Occipital lobe (tissue), 2 donors: ENCODE results near the gene VPREB1. TPM values are rescaled to one million over a fixed set of nuclear protein-coding genes. Genes with fewer than 3 reads are reported as not detected.
"Not testable (repeated sequence)": the region's sequence is repeated elsewhere in the genome, so short reads cannot be mapped to it uniquely, and the experiment has no call there.

Experiments
- DNase-seq: peaks from one replicate; lab custom pipeline; 2025; lab: John Stamatoyannopoulos, UW
- total RNA-seq: library from RNA; depleted of rRNA; stranded (reverse); fragments of >200 nt; gene quantifications from one replicate; pipeline ENCODE4 v1.2.3, GENCODE V29; 2014

Gene VPREB1
- total RNA-seq: not detected

DNA sequence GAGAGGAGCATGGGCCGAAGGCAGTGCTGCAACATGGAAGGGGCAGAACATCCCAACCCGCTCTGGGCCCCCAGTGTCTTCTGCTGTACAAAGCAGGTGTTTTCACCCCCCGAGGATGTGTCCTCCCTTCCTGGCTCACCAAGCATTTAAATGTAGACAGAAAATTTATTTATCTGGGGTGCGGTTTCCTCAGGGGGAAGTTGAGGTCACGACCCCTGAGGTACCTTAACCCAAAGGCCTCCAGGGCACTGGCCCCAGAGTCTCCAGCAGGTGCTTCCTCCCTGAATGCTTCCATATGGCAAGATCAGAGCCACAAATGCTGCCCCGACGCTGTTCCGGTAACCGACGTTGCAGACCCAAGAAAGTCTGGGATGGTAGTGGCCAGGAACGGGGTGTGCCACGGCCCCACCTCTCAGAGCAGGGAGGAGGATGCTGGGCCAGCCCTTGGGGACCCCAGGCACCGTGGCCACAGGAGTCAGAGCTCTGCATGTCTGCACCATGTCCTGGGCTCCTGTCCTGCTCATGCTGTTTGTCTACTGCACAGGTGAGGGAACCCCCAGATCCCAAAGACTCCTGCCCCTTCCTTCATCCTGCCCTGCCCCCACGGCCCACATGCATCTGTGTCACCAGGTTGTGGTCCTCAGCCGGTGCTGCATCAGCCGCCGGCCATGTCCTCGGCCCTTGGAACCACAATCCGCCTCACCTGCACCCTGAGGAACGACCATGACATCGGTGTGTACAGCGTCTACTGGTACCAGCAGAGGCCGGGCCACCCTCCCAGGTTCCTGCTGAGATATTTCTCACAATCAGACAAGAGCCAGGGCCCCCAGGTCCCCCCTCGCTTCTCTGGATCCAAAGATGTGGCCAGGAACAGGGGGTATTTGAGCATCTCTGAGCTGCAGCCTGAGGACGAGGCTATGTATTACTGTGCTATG, at the start of gene VPREB1:
VPREB1 (plus strand) TSS at position 471 of the 935 bp plus-strand sequence; CDS start at position 499, 28 bp downstream.
- no peak for DNase-seq

DNA sequence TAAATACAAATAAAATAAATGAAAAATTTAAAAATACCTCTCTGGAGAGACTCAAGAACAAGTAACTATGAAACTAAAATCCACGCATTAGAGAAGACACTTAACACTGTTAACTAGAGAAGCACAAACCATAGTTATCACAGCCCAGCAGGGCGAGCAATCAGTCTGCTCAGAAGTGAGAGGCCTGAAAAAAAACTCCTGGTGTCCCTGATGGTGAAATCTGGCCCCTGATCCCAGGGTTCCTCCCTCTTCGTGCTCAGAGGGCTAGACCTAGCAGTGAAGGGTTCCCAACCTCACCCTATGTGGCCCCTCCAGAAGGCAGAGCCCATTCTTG, 49.7 kb upstream of the VPREB1 start:
- DNase-seq: no peak

DNA sequence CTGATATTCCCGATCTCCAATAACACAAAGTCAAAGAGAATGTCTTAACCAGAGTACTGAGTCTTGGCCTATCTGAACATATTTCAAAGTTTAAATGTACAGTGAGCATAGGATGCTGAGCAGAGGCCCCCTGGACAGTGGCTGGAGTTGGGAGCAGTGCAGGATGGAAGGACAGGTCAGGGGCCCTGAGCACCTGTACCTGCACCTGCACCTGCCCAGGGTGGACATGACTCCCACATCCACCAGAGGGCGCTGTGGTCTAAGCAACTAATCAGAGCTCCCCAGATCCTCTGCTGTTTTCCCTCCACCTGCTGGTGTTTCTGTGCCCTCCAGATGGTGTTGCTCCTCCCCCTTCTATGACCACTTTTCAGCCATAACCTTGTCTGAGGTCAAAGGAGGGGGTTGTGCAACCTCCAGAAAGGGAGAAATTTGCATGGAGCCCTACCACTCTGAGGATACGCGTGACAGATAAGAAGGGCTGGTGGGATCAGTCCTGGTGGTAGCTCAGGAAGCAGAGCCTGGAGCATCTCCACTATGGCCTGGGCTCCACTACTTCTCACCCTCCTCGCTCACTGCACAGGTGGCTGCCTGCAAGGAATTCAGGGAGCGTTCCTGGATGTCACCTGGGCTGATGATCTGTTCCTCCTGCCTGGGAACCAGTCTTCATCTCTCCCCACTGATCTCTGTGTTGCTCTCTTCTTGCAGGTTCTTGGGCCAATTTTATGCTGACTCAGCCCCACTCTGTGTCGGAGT, 49.1 kb upstream of the VPREB1 start:
- DNase-seq: no peak

DNA sequence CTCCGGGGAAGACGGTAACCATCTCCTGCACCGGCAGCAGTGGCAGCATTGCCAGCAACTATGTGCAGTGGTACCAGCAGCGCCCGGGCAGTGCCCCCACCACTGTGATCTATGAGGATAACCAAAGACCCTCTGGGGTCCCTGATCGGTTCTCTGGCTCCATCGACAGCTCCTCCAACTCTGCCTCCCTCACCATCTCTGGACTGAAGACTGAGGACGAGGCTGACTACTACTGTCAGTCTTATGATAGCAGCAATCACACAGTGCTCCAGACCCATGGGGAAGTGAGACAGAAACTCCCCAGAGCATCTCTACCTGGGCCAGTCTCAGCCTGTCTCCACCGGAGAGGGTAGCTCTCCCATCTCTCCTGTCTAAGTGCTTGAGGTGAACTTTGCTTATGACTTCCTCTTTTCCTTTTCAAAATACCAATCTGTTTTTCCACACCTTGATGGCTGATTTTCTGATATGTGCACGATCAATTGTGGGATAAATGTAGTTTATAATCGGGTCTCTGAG, 48.5 kb upstream of the VPREB1 start:
- DNase-seq: no peak

GRCh38 chr22:22196833-22197477, 47.6 kb upstream of the VPREB1 start:
- DNase-seq: no peak

DNA sequence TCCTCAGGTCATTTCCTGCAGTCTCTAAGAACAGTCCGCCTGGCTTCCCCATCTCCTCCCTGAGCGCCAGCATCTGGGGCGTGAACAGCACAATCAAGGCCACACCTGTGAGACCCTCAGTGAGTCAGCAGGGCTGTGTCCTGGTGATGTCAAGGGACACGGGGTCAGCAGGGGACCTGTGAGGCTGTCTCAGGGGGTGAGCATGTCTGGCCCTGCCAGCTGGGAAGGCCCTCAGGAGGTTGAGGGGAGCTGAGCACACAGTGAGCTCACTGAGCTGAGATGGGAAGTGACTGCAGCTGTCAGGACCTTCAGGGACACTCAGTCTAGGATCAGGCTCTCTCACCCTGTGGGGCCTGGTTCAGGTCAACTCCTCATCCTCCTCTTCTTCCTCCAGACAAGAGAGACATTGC, 46.6 kb upstream of the VPREB1 start:
- DNase-seq: no peak

- DNase-seq: no peak
Observed at GRCh38 chr22:22198751-22199150, 45.8 kb upstream of the VPREB1 start.

- DNase-seq: no peak
Observed at GRCh38 chr22:22199634-22200033, 45.0 kb upstream of the VPREB1 start.

DNA sequence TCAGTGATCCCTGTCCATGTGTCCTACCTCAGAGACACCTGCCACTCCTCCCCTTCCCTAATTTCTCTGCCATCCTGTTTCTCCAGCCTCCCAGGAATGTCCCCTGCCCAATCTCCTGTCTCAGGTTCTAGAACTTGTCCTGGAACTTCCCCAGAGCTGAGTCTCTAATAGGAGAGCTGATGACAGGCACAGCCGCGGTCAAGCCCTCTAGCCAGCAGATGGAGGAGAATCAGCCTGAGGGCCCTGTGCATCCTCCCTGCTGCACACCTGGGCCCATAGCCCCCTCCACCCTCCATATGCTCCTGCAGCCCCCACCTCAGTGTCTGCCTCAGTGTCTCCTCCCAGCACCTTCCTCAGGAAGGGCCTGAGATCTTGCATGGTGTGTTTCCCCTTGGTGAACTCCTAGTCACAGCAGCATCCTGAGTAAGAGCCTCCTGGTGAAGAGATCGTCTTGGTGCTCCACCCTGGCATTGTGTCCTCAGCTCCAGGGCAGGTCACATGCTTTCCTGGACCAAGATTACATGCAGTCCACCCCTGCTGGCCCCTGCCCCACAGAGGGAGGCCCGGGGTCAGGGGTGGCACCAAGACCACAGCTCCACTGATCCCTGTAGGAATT, 43.9 kb upstream of the VPREB1 start:
- DNase-seq: no peak

DNA sequence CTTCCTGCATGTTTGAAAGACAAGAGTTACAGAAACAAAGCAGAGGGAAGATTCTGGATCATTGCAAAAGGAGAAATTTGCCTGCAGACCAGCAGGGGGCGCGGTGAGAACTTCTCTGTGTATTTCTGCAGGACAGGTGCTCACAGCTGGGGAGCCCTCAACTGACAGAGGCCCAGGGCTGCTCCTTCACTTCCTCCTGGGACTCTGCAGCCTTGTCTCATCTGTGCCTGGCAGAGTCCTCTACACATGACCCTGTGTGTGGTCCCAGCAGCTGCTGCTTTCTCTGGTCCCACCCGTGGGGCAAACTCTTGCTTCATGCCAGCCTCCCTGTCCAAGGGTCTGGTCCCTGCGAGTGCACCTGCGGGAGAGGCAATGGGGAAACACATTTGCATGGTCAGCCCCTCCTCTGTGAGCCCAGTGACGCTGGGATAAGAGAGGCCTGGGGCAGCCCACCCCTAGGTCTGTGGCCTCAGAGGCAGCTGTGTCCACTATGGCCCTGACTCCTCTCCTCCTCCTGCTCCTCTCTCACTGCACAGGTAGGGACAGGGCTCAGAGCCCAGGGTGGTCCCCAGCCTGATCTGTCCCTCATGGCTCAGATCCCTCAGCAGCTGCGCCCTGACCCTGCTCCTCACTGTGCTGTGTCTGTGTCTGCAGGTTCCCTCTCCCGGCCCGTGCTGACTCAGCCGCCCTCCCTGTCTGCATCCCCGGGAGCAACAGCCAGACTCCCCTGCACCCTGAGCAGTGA, 43.2 kb upstream of the VPREB1 start:
- DNase-seq: no peak

DNA sequence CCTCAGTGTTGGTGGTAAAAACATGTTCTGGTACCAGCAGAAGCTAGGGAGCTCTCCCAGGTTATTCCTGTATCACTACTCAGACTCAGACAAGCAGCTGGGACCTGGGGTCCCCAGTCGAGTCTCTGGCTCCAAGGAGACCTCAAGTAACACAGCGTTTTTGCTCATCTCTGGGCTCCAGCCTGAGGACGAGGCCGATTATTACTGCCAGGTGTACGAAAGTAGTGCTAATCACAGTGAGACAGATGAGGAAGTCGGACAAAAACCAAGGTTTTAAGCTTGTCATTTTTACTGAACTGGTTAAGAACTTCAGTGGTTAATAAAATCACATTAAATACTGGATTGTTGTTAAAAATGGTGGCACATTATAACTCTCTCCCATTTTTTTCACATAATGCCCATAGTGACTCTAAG, 42.6 kb upstream of the VPREB1 start:
- DNase-seq: no peak

- DNase-seq: no peak
Observed at GRCh38 chr22:22203048-22203971, 41.3 kb upstream of the VPREB1 start.

GRCh38 chr22:22207845-22208564, 36.6 kb upstream of the VPREB1 start:
- no peak for DNase-seq

DNA sequence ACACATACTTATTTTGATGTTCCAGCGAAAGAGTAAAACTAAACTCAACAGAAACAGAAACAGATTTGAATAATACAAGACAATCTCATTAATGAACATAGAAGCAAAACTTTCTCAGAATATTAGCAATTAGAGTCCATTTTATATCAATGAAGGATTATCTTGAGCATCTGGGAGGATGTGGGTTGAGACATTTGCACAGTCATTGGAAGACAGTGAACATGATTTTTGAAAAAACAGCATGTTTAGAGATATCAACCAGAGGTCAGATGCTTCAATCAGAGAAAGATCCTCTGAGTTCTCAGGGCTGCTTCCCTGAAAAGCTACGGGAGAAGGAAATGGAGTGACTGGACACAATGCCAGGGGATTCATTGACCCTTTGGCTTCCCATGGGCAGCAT, 35.9 kb upstream of the VPREB1 start:
- DNase-seq: no peak

- DNase-seq: not testable (repeated sequence)
Observed at GRCh38 chr22:22209080-22209640, 35.4 kb upstream of the VPREB1 start.

- DNase-seq: no peak
Observed at GRCh38 chr22:22210375-22210774, 34.2 kb upstream of the VPREB1 start.

GRCh38 chr22:22210889-22211833, 33.4 kb upstream of the VPREB1 start:
- DNase-seq: no peak
